Measurements from ENCODE around the gene UGT1A5. TPM values are rescaled to one million over a fixed set of nuclear protein-coding genes. Genes with fewer than 3 reads are reported as not detected.

The UGT1A5 gene
- total RNA-seq, 1 donor from 2014 or later: not detected

GRCh38 chr2:233792720-233793119, 80.0 kb downstream of the UGT1A5 start:
- no peak overlapping the region for H3K4me3 ChIP-seq
- peaks cover 13% of the 10 kb centered on the region for H3K27me3 ChIP-seq (ENCODE audit: low read depth)
- TF ChIP-seq CTCF (IDR thresholded peaks at IDR 0.05; ENCODE audit: borderline replicate concordance): no peak
- no peaks in the 10 kb centered on the region for H3K9me3 ChIP-seq (replicated peaks)
- no peak overlapping the region for H3K27ac ChIP-seq (replicated peaks)
- DNase-seq: no peak
- H3K4me1 ChIP-seq: no peaks in the 10 kb centered on the region
- H3K36me3 ChIP-seq: no peaks in the 10 kb centered on the region
- intact Hi-C loops (cut with micrococcal nuclease): no loop called here

GRCh38 chr2:233793465-233794127, 80.9 kb downstream of the UGT1A5 start:
- intact Hi-C loops (cut with micrococcal nuclease): no loop called here
- no peak for TF ChIP-seq CTCF (IDR thresholded peaks at IDR 0.05; ENCODE audit: borderline replicate concordance)
- no peaks in the 10 kb centered on the region for H3K36me3 ChIP-seq
- DNase-seq: no peak
- H3K27me3 ChIP-seq (ENCODE audit: low read depth): peaks cover 13% of the 10 kb centered on the region
- no peak overlapping the region for H3K27ac ChIP-seq (replicated peaks)
- H3K9me3 ChIP-seq (replicated peaks): no peaks in the 10 kb centered on the region
- H3K4me1 ChIP-seq: no peaks in the 10 kb centered on the region
- H3K4me3 ChIP-seq: no peak overlapping the region

GRCh38 chr2:233794128-233794658, 81.5 kb downstream of the UGT1A5 start:
- intact Hi-C loops (cut with micrococcal nuclease): no loop called here
- no peak for TF ChIP-seq CTCF (IDR thresholded peaks at IDR 0.05; ENCODE audit: borderline replicate concordance)

GRCh38 chr2:233795735-233796171, 83.0 kb downstream of the UGT1A5 start:
- Histone ChIP-seq H3K36me3 (no peaks in the 10 kb centered on the region), H3K4me3 (no peak overlapping the region), H3K27ac (replicated peaks) (no peak overlapping the region), H3K27me3 (ENCODE audit: low read depth) (peaks cover 25% of the 10 kb centered on the region), H3K4me1 (no peaks in the 10 kb centered on the region), H3K9me3 (replicated peaks) (no peaks in the 10 kb centered on the region)
- no peak for DNase-seq
- intact Hi-C loops (cut with micrococcal nuclease): no loop called here
- no peak for TF ChIP-seq CTCF (IDR thresholded peaks at IDR 0.05; ENCODE audit: borderline replicate concordance)

More at GRCh38 chr2:233794128-233794658, 81.5 kb downstream of the UGT1A5 start:
- Histone ChIP-seq H3K4me1 (no peaks in the 10 kb centered on the region), H3K27me3 (ENCODE audit: low read depth) (peaks cover 15% of the 10 kb centered on the region), H3K27ac (replicated peaks) (no peak overlapping the region), H3K9me3 (replicated peaks) (no peaks in the 10 kb centered on the region), H3K36me3 (no peaks in the 10 kb centered on the region), H3K4me3 (no peak overlapping the region)
- no peak for DNase-seq

- DNase-seq: no peak
- intact Hi-C loops (cut with micrococcal nuclease): no loop called here
- no peaks in the 10 kb centered on the region for H3K36me3 ChIP-seq
- no peaks in the 10 kb centered on the region for H3K9me3 ChIP-seq (replicated peaks)
- no peak overlapping the region for H3K27ac ChIP-seq (replicated peaks)
- no peak for TF ChIP-seq CTCF (IDR thresholded peaks at IDR 0.05; ENCODE audit: borderline replicate concordance)
- peaks cover 25% of the 10 kb centered on the region for H3K27me3 ChIP-seq (ENCODE audit: low read depth)
- H3K4me1 ChIP-seq: no peaks in the 10 kb centered on the region
- H3K4me3 ChIP-seq: no peak overlapping the region
Observed at GRCh38 chr2:233796254-233796653, 83.5 kb downstream of the UGT1A5 start.
